Bronchial epithelial cell (primary cell): ENCODE measurements around the gene NOS1AP. TPM values are rescaled to one million over a fixed set of nuclear protein-coding genes. Genes with fewer than 3 reads are reported as not detected.
A peak's percentile ranks its signal among the peaks of the same experiment; 100 is the strongest.

ENCODE experiments used
- DNase-seq: peaks from one replicate; pipeline ENCODE4 v3.0.0-alpha.2; 2010; ENCODE audit warnings: low read depth
- FAIRE-seq: peaks from 2 replicates; lab custom pipeline; 2011; peaks lifted over from hg19 to GRCh38; lab: Jason Lieb, UNC
- H3K27me3 ChIP-seq: 2 replicates; pipeline ENCODE4 v1.5.1; 2011; ENCODE audit warnings: low read length; ENCODE audit not compliant: control insufficient read depth, insufficient read depth
- H3K36me3 ChIP-seq: 2 replicates; pipeline ENCODE4 v1.5.1; 2011; ENCODE audit warnings: low read length; ENCODE audit not compliant: control insufficient read depth, insufficient read depth
- H3K4me3 ChIP-seq: 2 replicates; pipeline ENCODE4 v1.5.1; 2011; ENCODE audit warnings: mild to moderate bottlenecking, low read depth, low read length, control low read depth
- CTCF ChIP-seq: IDR thresholded peaks from 2 replicates; pipeline ENCODE4 v1.5.1; 2011; ENCODE audit warnings: mild to moderate bottlenecking, moderate library complexity, low read length, control low read depth, inconsistent platforms; ENCODE audit not compliant: insufficient read depth, severe bottlenecking
- total RNA-seq: library from RNA; depleted of rRNA; stranded (reverse); fragments of >200 nt; gene quantifications from 2 replicates; pipeline ENCODE4 v1.2.1, GENCODE V29; 2014

Gene NOS1AP
- total RNA-seq, 1 donor from 2014 or later: 1.3 TPM

DNA sequence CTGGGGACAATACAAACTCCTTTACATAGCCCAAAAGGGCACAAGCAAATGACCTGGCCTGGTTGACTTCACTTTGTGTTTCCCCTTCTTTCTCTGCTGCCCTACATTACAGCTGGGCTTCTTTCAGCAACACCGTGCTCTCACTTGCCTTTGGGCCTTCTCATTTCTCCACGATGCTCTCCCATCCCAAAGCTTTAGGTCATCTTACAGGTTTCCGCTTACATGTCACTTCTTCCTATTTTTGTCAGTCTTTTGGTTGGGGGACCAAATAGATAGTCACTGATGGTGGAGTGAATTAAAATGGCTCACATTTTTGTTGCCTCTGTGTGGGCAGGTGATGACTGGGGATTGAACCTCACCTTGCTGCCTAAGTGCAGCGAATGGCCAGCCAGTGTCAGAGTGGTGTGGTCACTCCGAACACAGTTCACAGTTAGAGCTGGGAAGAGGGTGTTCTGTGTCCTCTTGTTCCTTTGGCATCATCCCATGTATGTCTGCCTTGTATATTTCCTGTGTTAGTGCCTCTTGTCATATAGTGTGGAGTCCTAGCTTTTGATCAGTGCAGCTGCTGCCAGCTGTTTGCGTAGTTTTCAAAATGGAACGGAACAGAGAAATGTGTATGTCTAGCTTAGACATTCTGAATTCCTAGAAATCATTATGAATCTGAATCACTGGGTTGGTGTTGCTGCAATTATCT, 134.8 kb downstream of the NOS1AP start:
- TF ChIP-seq CTCF: no peak
- H3K4me3 ChIP-seq: no peak overlapping the region

DNA sequence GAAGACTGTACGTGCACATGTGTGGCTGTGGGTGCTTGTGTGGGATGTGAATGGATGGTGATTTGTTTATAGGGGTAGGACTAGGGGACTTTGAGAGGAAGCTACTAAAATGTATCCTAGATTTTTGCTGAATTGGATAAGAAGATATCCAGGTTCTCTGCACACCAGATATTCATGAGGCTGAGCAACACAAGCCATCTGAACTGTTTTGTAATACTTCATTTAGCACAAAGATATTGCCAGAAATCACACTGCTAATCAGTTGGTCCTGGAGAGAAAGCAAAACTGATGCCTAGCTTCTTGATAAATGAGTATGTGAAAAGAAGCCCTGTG, 135.3 kb downstream of the NOS1AP start:
- H3K4me3 ChIP-seq: no peak overlapping the region
- H3K36me3 ChIP-seq: no peaks in the 10 kb centered on the region
- FAIRE-seq (no peak), DNase-seq (no peak)
- TF ChIP-seq CTCF: no peak
- H3K27me3 ChIP-seq: peaks cover 3% of the 10 kb centered on the region

More for the DNA sequence above, 134.8 kb downstream of the NOS1AP start:
- no peaks in the 10 kb centered on the region for H3K36me3 ChIP-seq
- DNase-seq: no peak
- FAIRE-seq: no peak
- peaks cover 3% of the 10 kb centered on the region for H3K27me3 ChIP-seq

DNA sequence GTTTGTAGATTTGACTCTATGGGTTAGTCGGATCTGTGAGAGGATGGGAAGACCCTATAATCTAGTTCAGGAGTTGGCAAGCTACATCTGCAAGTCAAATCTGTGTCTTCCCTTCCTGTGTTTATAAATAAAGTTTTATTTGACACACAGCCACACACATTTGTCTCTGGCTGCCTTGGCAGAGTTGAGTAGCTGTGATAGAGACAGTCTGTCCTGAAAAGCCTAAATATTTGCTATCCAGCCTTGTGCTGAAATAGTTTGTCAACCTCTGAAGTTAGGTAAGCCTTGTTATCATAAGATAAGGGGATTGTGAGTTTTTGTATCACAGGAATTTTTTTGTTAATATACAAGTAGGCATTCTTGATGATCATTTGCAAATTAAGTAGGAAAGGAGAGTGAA, 136.8 kb downstream of the NOS1AP start:
- Histone ChIP-seq H3K4me3 (no peak overlapping the region), H3K36me3 (no peaks in the 10 kb centered on the region), H3K27me3 (peaks cover 3% of the 10 kb centered on the region)
- DNase-seq: no peak
- FAIRE-seq: no peak
- no peak for TF ChIP-seq CTCF

- TF ChIP-seq CTCF: no peak
- peaks cover 3% of the 10 kb centered on the region for H3K27me3 ChIP-seq
- no peak overlapping the region for H3K4me3 ChIP-seq
- H3K36me3 ChIP-seq: no peaks in the 10 kb centered on the region
- FAIRE-seq (peak; percentile 76), DNase-seq (peak; percentile 74)
These were observed 137.5 kb downstream of the NOS1AP start for GRCh38 chr1:162206749-162207635.

GRCh38 chr1:162207862-162208261, 138.4 kb downstream of the NOS1AP start:
- DNase-seq: no peak
- no peak for FAIRE-seq
- no peak for TF ChIP-seq CTCF
- Histone ChIP-seq H3K27me3 (peaks cover 1% of the 10 kb centered on the region), H3K4me3 (no peak overlapping the region), H3K36me3 (no peaks in the 10 kb centered on the region)
